Hepatocyte (in vitro differentiated cells): ENCODE results near the gene MYH7B. TPM values are rescaled to one million over a fixed set of nuclear protein-coding genes. Genes with fewer than 3 reads are reported as not detected.

Experiments
- DNase-seq: peaks from one replicate; pipeline ENCODE4 v3.0.0-alpha.2; 2016; ENCODE audit warnings: low spot score
- H2AFZ ChIP-seq: fragments of 200-600 bp; sonication (generic); 2 replicates; pipeline ENCODE4 v1.6.0; 2016; ENCODE audit warnings: antibody characterized with exemption, mild to moderate bottlenecking
- H3K27ac ChIP-seq: fragments of 200-600 bp; sonication (generic); 2 replicates; pipeline ENCODE4 v1.5.1; 2016; ENCODE audit warnings: mild to moderate bottlenecking
- H3K27me3 ChIP-seq: fragments of 200-600 bp; sonication (generic); 2 replicates; pipeline ENCODE4 v1.6.1; 2016
- H3K36me3 ChIP-seq: fragments of 200-600 bp; sonication (generic); replicated peaks from 2 replicates; pipeline ENCODE4 v1.5.1; 2016; ENCODE audit warnings: low read depth; ENCODE audit not compliant: insufficient read depth
- H3K4me1 ChIP-seq: fragments of 200-600 bp; sonication (generic); 2 replicates; pipeline ENCODE4 v1.5.1; 2016; ENCODE audit warnings: mild to moderate bottlenecking, moderate library complexity; ENCODE audit not compliant: insufficient read depth
- H3K4me2 ChIP-seq: fragments of 200-600 bp; sonication (generic); 2 replicates; pipeline ENCODE4 v1.6.0; 2016
- H3K4me3 ChIP-seq: fragments of 200-600 bp; sonication (generic); 2 replicates; pipeline ENCODE4 v1.5.1; 2016; ENCODE audit warnings: mild to moderate bottlenecking
- H3K79me2 ChIP-seq: fragments of 200-600 bp; sonication (generic); 2 replicates; pipeline ENCODE4 v1.6.0; 2017; ENCODE audit warnings: mild to moderate bottlenecking
- H3K9me2 ChIP-seq: fragments of 200-600 bp; sonication (generic); replicated peaks from 2 replicates; pipeline ENCODE4 v1.6.0; 2017; ENCODE audit warnings: mild to moderate bottlenecking; ENCODE audit not compliant: insufficient read depth
- H3K9me3 ChIP-seq: fragments of 200-600 bp; sonication (generic); 2 replicates; pipeline ENCODE4 v1.5.1; 2016; ENCODE audit warnings: low read depth, mild to moderate bottlenecking
- H4K20me1 ChIP-seq: fragments of 200-600 bp; sonication (generic); 2 replicates; pipeline ENCODE4 v1.6.0; 2016; ENCODE audit warnings: mild to moderate bottlenecking; ENCODE audit not compliant: insufficient read depth, poor library complexity, severe bottlenecking
- EZH2 ChIP-seq: fragments of 200-600 bp; sonication (generic); IDR thresholded peaks from 2 replicates; pipeline ENCODE4 v1.6.1; 2016; ENCODE audit warnings: antibody characterized with exemption, mild to moderate bottlenecking, borderline replicate concordance
- EZH2phosphoT487 ChIP-seq: fragments of 200-600 bp; sonication (generic); IDR thresholded peaks from one replicate; pipeline ENCODE4 v1.6.1; 2018; ENCODE audit warnings: antibody characterized with exemption, mild to moderate bottlenecking, low read depth, moderate library complexity; ENCODE audit not compliant: unreplicated experiment, severe bottlenecking
- WGBS: methylation state at CpG from one replicate; pipeline ENCODE4 v1.1.6; 2016; ENCODE audit warnings: low lambda C conversion rate; ENCODE audit errors: missing lambda C conversion rate; 5-methylcytosine and 5-hydroxymethylcytosine counted together
- polyA plus RNA-seq: library from polyadenylated mRNA; unstranded; fragments of >200 nt; fragmentation: Nextera tagmentation; extraction: Ambion mirVana; gene quantifications from 2 replicates; pipeline ENCODE4 v1.2.1, GENCODE V29; 2016
- total RNA-seq: library from RNA; depleted of rRNA; stranded (reverse); fragments of >200 nt; gene quantifications from 2 replicates; pipeline ENCODE4 v1.2.3, GENCODE V29; 2014
- TF ChIP-seq, protein P1 (sequence below): fragments of 200-600 bp; sonication (generic); IDR thresholded peaks from 2 replicates; pipeline ENCODE4 v1.5.1; 2016; ENCODE audit warnings: antibody characterized with exemption, mild to moderate bottlenecking; ENCODE audit not compliant: poor library complexity

Gene MYH7B
- total and polyA plus RNA-seq, 2 experiments from 2014 or later = 0.07 to 0.42 TPM

GRCh38 chr20:34965051-34965450 lies 9.4 kb downstream of the MYH7B start:
- Histone ChIP-seq H2AFZ (no peak overlapping the region), H3K27ac (no peak overlapping the region), H3K9me3 (no peaks in the 10 kb centered on the region), H3K9me2 (no peaks in the 10 kb centered on the region), H3K4me2 (no peak overlapping the region), H3K36me3 (no peaks in the 10 kb centered on the region), H4K20me1 (no peaks in the 10 kb centered on the region), H3K4me3 (no peak overlapping the region), H3K4me1 (no peaks in the 10 kb centered on the region), H3K79me2 (no peaks in the 10 kb centered on the region), H3K27me3 (peaks cover 7% of the 10 kb centered on the region)
- TF ChIP-seq EZH2phosphoT487 = no peak
- TF ChIP-seq, protein P1, sequence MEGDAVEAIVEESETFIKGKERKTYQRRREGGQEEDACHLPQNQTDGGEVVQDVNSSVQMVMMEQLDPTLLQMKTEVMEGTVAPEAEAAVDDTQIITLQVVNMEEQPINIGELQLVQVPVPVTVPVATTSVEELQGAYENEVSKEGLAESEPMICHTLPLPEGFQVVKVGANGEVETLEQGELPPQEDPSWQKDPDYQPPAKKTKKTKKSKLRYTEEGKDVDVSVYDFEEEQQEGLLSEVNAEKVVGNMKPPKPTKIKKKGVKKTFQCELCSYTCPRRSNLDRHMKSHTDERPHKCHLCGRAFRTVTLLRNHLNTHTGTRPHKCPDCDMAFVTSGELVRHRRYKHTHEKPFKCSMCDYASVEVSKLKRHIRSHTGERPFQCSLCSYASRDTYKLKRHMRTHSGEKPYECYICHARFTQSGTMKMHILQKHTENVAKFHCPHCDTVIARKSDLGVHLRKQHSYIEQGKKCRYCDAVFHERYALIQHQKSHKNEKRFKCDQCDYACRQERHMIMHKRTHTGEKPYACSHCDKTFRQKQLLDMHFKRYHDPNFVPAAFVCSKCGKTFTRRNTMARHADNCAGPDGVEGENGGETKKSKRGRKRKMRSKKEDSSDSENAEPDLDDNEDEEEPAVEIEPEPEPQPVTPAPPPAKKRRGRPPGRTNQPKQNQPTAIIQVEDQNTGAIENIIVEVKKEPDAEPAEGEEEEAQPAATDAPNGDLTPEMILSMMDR = no peak
- no peak for TF ChIP-seq EZH2
- WGBS = 83% methylated on average over 5 of the region's 5 CpGs
- no peak for DNase-seq

GRCh38 chr20:34967421-34967820 lies 11.8 kb downstream of the MYH7B start:
- H3K36me3 ChIP-seq = no peaks in the 10 kb centered on the region
- no peak for DNase-seq
- H3K4me3 ChIP-seq = no peak overlapping the region
- H3K4me2 ChIP-seq = no peak overlapping the region
- H3K27ac ChIP-seq = no peak overlapping the region
- no peaks in the 10 kb centered on the region for H3K79me2 ChIP-seq
- no peaks in the 10 kb centered on the region for H3K9me2 ChIP-seq
- no peaks in the 10 kb centered on the region for H3K9me3 ChIP-seq
- peaks cover 7% of the 10 kb centered on the region for H3K27me3 ChIP-seq
- 92% methylated on average over 5 of the region's 5 CpGs for WGBS
- H2AFZ ChIP-seq = no peak overlapping the region
- no peaks in the 10 kb centered on the region for H3K4me1 ChIP-seq
- TF ChIP-seq, protein P1 = no peak
- TF ChIP-seq EZH2phosphoT487 = no peak
- no peak for TF ChIP-seq EZH2
- no peaks in the 10 kb centered on the region for H4K20me1 ChIP-seq

DNA sequence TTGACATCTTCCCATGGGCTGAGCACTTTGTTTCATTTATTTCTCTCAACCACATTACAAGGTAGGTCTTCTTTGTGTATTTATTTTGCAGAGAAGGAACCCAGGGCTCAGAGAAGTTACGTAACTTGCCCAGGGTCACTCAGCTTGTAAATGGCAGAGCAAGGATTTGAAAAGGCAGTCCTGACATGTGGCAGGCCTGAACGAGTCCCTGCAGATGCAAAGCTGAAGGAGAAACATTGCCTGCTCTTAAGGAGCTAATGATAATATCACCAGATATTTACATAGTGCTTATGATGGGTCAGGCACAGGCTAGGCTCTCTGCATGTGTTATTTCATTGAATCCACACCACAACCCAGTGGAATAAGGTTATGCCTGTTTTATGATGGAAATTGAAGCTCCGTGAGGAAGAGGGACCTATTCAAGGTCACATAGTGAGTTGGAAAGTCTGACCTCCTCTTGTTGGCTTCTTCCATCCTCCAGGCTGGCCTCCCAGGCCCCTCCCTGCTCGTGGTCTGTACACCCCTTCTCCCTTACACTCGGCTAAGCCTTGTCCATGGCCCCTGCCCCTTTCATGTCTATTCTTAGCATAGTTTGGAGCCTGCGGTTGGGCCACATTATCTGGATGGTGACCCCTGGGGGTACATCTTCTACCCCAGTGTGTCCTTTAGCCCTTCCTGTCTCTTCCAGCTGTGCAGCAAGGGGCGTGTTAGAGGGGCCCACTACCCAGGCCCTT lies 12.5 kb downstream of the MYH7B start:
- Histone ChIP-seq H3K9me2 (no peaks in the 10 kb centered on the region), H3K4me3 (no peak overlapping the region), H4K20me1 (no peaks in the 10 kb centered on the region), H3K27ac (no peak overlapping the region), H3K4me1 (no peaks in the 10 kb centered on the region), H3K9me3 (no peaks in the 10 kb centered on the region), H3K36me3 (no peaks in the 10 kb centered on the region), H2AFZ (no peak overlapping the region), H3K4me2 (no peak overlapping the region), H3K27me3 (peaks cover 4% of the 10 kb centered on the region), H3K79me2 (no peaks in the 10 kb centered on the region)
- WGBS = 83% methylated on average over 7 of the region's 7 CpGs
- TF ChIP-seq EZH2phosphoT487 = no peak
- TF ChIP-seq, protein P1 = no peak
- TF ChIP-seq EZH2 = no peak
- DNase-seq = no peak
